OCI-LY7 (cell line): ENCODE data around the gene RRP1B. TPM values are rescaled to one million over a fixed set of nuclear protein-coding genes. Genes with fewer than 3 reads are reported as not detected.

ENCODE experiments used
- BruUV-seq: library from RNA; stranded (reverse); fragments of 400-500 nt; replicated peaks from 2 replicates; lab custom pipeline; 2021; lab: Mats Ljungman, UMichigan
- CTCF ChIA-PET: fragments of 300-600 bp; sonication (Branson Sonifier 250); formaldehyde crosslinking; loops from one replicate; lab custom pipeline; 2022; ENCODE audit warnings: antibody characterized with exemption; ENCODE audit not compliant: unreplicated experiment; lab: Charles Lee
- POLR2A ChIA-PET: fragments of 300-600 bp; sonication (Branson Sonifier 250); formaldehyde crosslinking; loops from one replicate; lab custom pipeline; 2022; ENCODE audit warnings: antibody characterized with exemption; lab: Charles Lee
- DNase-seq: peaks from one replicate; pipeline ENCODE4 v3.0.0-alpha.2; 2015; ENCODE audit warnings: low spot score
- H2AFZ ChIP-seq: fragments of 200-600 bp; sonication (generic), shearing (Covaris generic); 2 replicates; pipeline ENCODE4 v1.6.1; 2014; ENCODE audit warnings: mild to moderate bottlenecking, antibody characterized with exemption, low read length, moderate library complexity
- H3K27ac ChIP-seq: fragments of 200-600 bp; sonication (generic); 2 replicates; pipeline ENCODE4 v1.5.1; 2014; ENCODE audit warnings: mixed run types, low read depth, mild to moderate bottlenecking, moderate library complexity, low read length, inconsistent platforms; ENCODE audit not compliant: poor library complexity, severe bottlenecking
- H3K36me3 ChIP-seq: fragments of 200-600 bp; sonication (generic); 2 replicates; pipeline ENCODE4 v1.6.1; 2014; ENCODE audit warnings: mild to moderate bottlenecking, antibody characterized with exemption, low read length, moderate library complexity, mixed read lengths; ENCODE audit not compliant: insufficient read depth
- H3K4me1 ChIP-seq: fragments of 200-600 bp; sonication (generic); 2 replicates; pipeline ENCODE4 v1.5.1; 2014; ENCODE audit warnings: mild to moderate bottlenecking, low read length; ENCODE audit not compliant: insufficient read depth, poor library complexity, severe bottlenecking
- H3K4me2 ChIP-seq: fragments of 200-600 bp; sonication (generic); 2 replicates; pipeline ENCODE4 v1.6.1; 2014; ENCODE audit warnings: mild to moderate bottlenecking, low read length
- H3K4me3 ChIP-seq: fragments of 200-600 bp; sonication (generic); 2 replicates; pipeline ENCODE4 v1.5.1; 2014; ENCODE audit warnings: mild to moderate bottlenecking, low read depth, low read length; ENCODE audit not compliant: poor library complexity, severe bottlenecking
- H3K79me2 ChIP-seq: fragments of 200-600 bp; sonication (generic); 2 replicates; pipeline ENCODE4 v1.6.1; 2016; ENCODE audit warnings: low read depth, mild to moderate bottlenecking, low read length, moderate library complexity, mixed read lengths; ENCODE audit not compliant: insufficient read depth
- H3K9me2 ChIP-seq: fragments of 200-600 bp; sonication (generic); 2 replicates; pipeline ENCODE4 v1.6.1; 2016; ENCODE audit warnings: mild to moderate bottlenecking, low read length, mixed read lengths; ENCODE audit not compliant: insufficient read depth
- H3K9me3 ChIP-seq: fragments of 200-600 bp; sonication (generic); 2 replicates; pipeline ENCODE4 v1.6.1; 2014; ENCODE audit warnings: mild to moderate bottlenecking, mixed run types, low read length, mixed read lengths
- H4K20me1 ChIP-seq: fragments of 200-600 bp; sonication (generic); 2 replicates; pipeline ENCODE4 v1.6.1; 2014; ENCODE audit warnings: mild to moderate bottlenecking, antibody characterized with exemption, low read length, moderate library complexity, mixed read lengths; ENCODE audit not compliant: insufficient read depth
- EZH2phosphoT487 ChIP-seq: fragments of 200-600 bp; sonication (generic); IDR thresholded peaks from 2 replicates; pipeline ENCODE4 v1.6.1; 2018; ENCODE audit warnings: low read depth, borderline replicate concordance, mild to moderate bottlenecking, mixed run types, antibody characterized with exemption, low read length, moderate library complexity, mixed read lengths
- intact Hi-C: fragments of 100-400 bp; cut with micrococcal nuclease; formaldehyde crosslinking; loops from one replicate; pipeline ENCODE4 v1.10.0; 2022; ENCODE audit not compliant: unreplicated experiment
- total RNA-seq, 2 experiments: library from RNA; depleted of rRNA in 1 of 2; stranded (reverse); fragments of >200 nt in 1 of 2; shearing (Covaris generic) in 1 of 2; gene quantifications; 2 replicates each; pipeline ENCODE4 v1.2.3, GENCODE V29; 2014 to 2022
- TF ChIP-seq, protein P1 (sequence below): fragments of 200-600 bp; sonication (generic); conservative IDR thresholded peaks from 2 replicates; pipeline ENCODE4 v1.5.1; 2014; ENCODE audit warnings: mild to moderate bottlenecking, antibody characterized with exemption, low read length, moderate library complexity, mixed read lengths

Gene RRP1B
- total RNA-seq, 2 experiments from 2014 or later: 58.6 to 74.5 TPM

DNA sequence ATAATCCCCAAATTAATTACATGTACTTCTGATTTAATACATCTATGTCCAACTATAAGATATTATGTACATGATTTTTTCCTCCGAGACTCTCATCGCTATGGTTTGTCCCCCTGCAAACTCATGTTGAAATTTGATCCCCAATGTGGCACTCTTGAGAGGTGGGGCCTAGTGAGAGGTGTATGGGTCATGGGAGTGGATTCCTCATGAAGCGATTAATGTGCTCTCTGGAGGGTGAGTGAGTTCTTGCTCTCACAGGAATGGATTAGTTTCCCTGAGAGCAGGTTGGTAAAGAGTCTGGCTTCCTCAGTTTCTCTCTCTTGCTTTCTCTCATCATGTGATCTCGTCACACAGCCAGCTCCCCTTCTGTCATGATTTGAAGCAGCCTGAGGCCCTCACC, 16.2 kb upstream of the RRP1B start:
- POLR2A ChIA-PET: no interaction called here
- TF ChIP-seq, protein P1, sequence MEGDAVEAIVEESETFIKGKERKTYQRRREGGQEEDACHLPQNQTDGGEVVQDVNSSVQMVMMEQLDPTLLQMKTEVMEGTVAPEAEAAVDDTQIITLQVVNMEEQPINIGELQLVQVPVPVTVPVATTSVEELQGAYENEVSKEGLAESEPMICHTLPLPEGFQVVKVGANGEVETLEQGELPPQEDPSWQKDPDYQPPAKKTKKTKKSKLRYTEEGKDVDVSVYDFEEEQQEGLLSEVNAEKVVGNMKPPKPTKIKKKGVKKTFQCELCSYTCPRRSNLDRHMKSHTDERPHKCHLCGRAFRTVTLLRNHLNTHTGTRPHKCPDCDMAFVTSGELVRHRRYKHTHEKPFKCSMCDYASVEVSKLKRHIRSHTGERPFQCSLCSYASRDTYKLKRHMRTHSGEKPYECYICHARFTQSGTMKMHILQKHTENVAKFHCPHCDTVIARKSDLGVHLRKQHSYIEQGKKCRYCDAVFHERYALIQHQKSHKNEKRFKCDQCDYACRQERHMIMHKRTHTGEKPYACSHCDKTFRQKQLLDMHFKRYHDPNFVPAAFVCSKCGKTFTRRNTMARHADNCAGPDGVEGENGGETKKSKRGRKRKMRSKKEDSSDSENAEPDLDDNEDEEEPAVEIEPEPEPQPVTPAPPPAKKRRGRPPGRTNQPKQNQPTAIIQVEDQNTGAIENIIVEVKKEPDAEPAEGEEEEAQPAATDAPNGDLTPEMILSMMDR: no peak
- no peak for TF ChIP-seq EZH2phosphoT487
- CTCF ChIA-PET: no interaction called here
- H4K20me1 ChIP-seq: no peaks in the 10 kb centered on the region
- peaks cover 14% of the 10 kb centered on the region for H3K4me1 ChIP-seq
- H3K9me3 ChIP-seq: no peaks in the 10 kb centered on the region
- no peaks in the 10 kb centered on the region for H3K9me2 ChIP-seq
- BruUV-seq: no TSS peak
- no peak overlapping the region for H2AFZ ChIP-seq
- H3K4me3 ChIP-seq: no peak overlapping the region
- H3K4me2 ChIP-seq: no peak overlapping the region
- no peaks in the 10 kb centered on the region for H3K36me3 ChIP-seq
- no peak for DNase-seq
- intact Hi-C loops: no loop called here
- no peak overlapping the region for H3K27ac ChIP-seq
- no peaks in the 10 kb centered on the region for H3K79me2 ChIP-seq

GRCh38 chr21:43644071-43644470, 15.3 kb upstream of the RRP1B start:
- Histone ChIP-seq H3K4me1 (peaks cover 14% of the 10 kb centered on the region), H3K9me3 (no peaks in the 10 kb centered on the region), H4K20me1 (no peaks in the 10 kb centered on the region), H3K4me3 (no peak overlapping the region), H3K9me2 (no peaks in the 10 kb centered on the region), H3K79me2 (no peaks in the 10 kb centered on the region), H3K36me3 (no peaks in the 10 kb centered on the region), H3K4me2 (no peak overlapping the region), H3K27ac (no peak overlapping the region), H2AFZ (no peak overlapping the region)
- ChIA-PET CTCF (no interaction called here), POLR2A (interaction anchor here (1.8 kb wide), 1 partner anchor 16 kb away, joined by 4 read pairs; no protein-coding TSS in a partner anchor)
- no peak for TF ChIP-seq EZH2phosphoT487
- TF ChIP-seq, protein P1: no peak
- intact Hi-C loops: no loop called here
- DNase-seq: no peak
- BruUV-seq: no TSS peak

DNA sequence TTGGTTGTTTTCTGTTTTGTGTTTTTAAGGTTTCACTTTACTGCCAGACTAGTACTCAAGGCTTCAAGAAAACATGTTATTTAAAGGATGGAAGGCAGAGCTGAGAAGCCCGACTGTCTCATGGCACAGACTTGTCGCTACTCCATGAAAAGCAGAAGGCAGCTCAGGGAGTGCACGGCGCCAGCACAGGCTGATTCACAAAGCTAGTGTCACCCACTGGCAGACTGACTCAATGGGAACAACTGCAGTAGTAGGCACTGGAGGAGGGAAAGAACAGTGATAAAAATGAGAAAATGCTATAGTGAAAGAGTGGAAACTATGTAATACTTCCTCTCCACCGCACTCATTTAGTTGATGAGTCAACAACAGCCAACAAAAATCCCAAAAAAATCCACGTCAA, 14.8 kb upstream of the RRP1B start:
- no peaks in the 10 kb centered on the region for H4K20me1 ChIP-seq
- no peak for DNase-seq
- no peaks in the 10 kb centered on the region for H3K36me3 ChIP-seq
- no peaks in the 10 kb centered on the region for H3K9me2 ChIP-seq
- H3K9me3 ChIP-seq: no peaks in the 10 kb centered on the region
- peaks cover 14% of the 10 kb centered on the region for H3K4me1 ChIP-seq
- POLR2A ChIA-PET: interaction anchor here (1.8 kb wide), 1 partner anchor 16 kb away, joined by 4 read pairs; no protein-coding TSS in a partner anchor
- CTCF ChIA-PET: no interaction called here
- H3K27ac ChIP-seq: no peak overlapping the region
- BruUV-seq: no TSS peak
- no peaks in the 10 kb centered on the region for H3K79me2 ChIP-seq
- TF ChIP-seq, protein P1: no peak
- no peak for TF ChIP-seq EZH2phosphoT487
- intact Hi-C loops: no loop called here
- no peak overlapping the region for H3K4me2 ChIP-seq
- no peak overlapping the region for H2AFZ ChIP-seq
- H3K4me3 ChIP-seq: no peak overlapping the region
